Mesenchymal stem cell (in vitro differentiated cells and primary cell): ENCODE data around the gene C10orf71.

Source experiments
- DNase-seq: peaks from one replicate; pipeline ENCODE4 v3.0.0-alpha.2; 2013
- H2AFZ ChIP-seq: one replicate; pipeline ENCODE4 v1.6.1; 2013; ENCODE audit warnings: low read depth, mild to moderate bottlenecking, control low read depth, inconsistent platforms, low read length, moderate library complexity
- H2AK5ac ChIP-seq: 2 replicates; pipeline ENCODE4 v1.6.1; 2013; ENCODE audit warnings: low read length, moderate library complexity, mild to moderate bottlenecking, inconsistent platforms; ENCODE audit not compliant: severe bottlenecking
- H2BK120ac ChIP-seq: one replicate; pipeline ENCODE4 v1.6.1; 2013; ENCODE audit warnings: low read depth, mild to moderate bottlenecking, inconsistent platforms, low read length, moderate library complexity
- H2BK12ac ChIP-seq, 2 experiments: one replicate each; pipeline ENCODE4 v1.6.1; 2013; ENCODE audit warnings: inconsistent platforms in 2 of 2, low read length in 2 of 2, mild to moderate bottlenecking in 2 of 2, moderate library complexity in 2 of 2, control low read depth in 1 of 2
- H2BK15ac ChIP-seq: one replicate; pipeline ENCODE4 v1.6.1; 2013; ENCODE audit warnings: mild to moderate bottlenecking, low read depth, inconsistent platforms; ENCODE audit not compliant: poor library complexity, severe bottlenecking
- H2BK5ac ChIP-seq: 2 replicates; pipeline ENCODE4 v1.6.1; 2013; ENCODE audit warnings: low read depth, mild to moderate bottlenecking, low read length, control low read depth, inconsistent platforms; ENCODE audit not compliant: poor library complexity, severe bottlenecking
- H3K14ac ChIP-seq, 2 experiments: one replicate each; pipeline ENCODE4 v1.6.1; 2013; ENCODE audit warnings: inconsistent platforms in 2 of 2, low read length in 2 of 2, control low read depth in 1 of 2, mild to moderate bottlenecking in 1 of 2, moderate library complexity in 1 of 2
- H3K18ac ChIP-seq, 2 experiments: one replicate each; pipeline ENCODE4 v1.6.1; 2013; ENCODE audit warnings: inconsistent platforms in 2 of 2, low read length in 2 of 2, control low read depth in 1 of 2, low read depth in 1 of 2, mild to moderate bottlenecking in 1 of 2
- H3K23ac ChIP-seq, 2 experiments: one replicate each; pipeline ENCODE4 v1.6.1; 2013; ENCODE audit warnings: inconsistent platforms in 2 of 2, low read length in 2 of 2, mild to moderate bottlenecking in 2 of 2, moderate library complexity in 2 of 2, control low read depth in 1 of 2
- H3K27ac ChIP-seq: 2 replicates; pipeline ENCODE4 v1.5.1; 2013; ENCODE audit warnings: mild to moderate bottlenecking, moderate library complexity, low read length, control low read depth, inconsistent platforms; ENCODE audit not compliant: poor library complexity, severe bottlenecking
- H3K27me3 ChIP-seq, 2 experiments: 2 replicates each; pipeline versions ENCODE4 v1.6.1 to v1.7.0; 2013; ENCODE audit warnings: low read length in 2 of 2, mild to moderate bottlenecking in 2 of 2, moderate library complexity in 2 of 2, control low read depth in 1 of 2, inconsistent platforms in 1 of 2; ENCODE audit not compliant: control insufficient read depth in 1 of 2, insufficient read depth in 1 of 2
- H3K36me3 ChIP-seq, 2 experiments: 2 replicates each; pipeline versions ENCODE4 v1.6.1 to v1.7.0; 2013; ENCODE audit warnings: low read length in 2 of 2, control low read depth in 1 of 2, inconsistent platforms in 1 of 2, low read depth in 1 of 2, mild to moderate bottlenecking in 1 of 2; ENCODE audit not compliant: insufficient read depth in 2 of 2, control insufficient read depth in 1 of 2
- H3K4ac ChIP-seq, 2 experiments: one replicate each; pipeline ENCODE4 v1.6.1; 2013; ENCODE audit warnings: inconsistent platforms in 2 of 2, low read length in 2 of 2, mild to moderate bottlenecking in 2 of 2, moderate library complexity in 2 of 2, control low read depth in 1 of 2, low read depth in 1 of 2
- H3K4me1 ChIP-seq: 2 replicates; pipeline ENCODE4 v1.6.1; 2013; ENCODE audit warnings: low read depth, low read length, control low read depth; ENCODE audit not compliant: control insufficient read depth, insufficient read depth
- H3K4me2 ChIP-seq: 2 replicates; pipeline ENCODE4 v1.6.1; 2013; ENCODE audit warnings: low read length, mild to moderate bottlenecking, inconsistent platforms; ENCODE audit not compliant: poor library complexity, severe bottlenecking
- H3K4me3 ChIP-seq, 2 experiments: 2 replicates each; pipeline versions ENCODE4 v1.5.1 to v1.7.0; 2013; ENCODE audit warnings: low read length in 2 of 2, mild to moderate bottlenecking in 2 of 2, control low read depth in 1 of 2, low read depth in 1 of 2; ENCODE audit not compliant: insufficient read depth in 1 of 2
- H3K79me1 ChIP-seq: replicated peaks from 2 replicates; pipeline ENCODE4 v1.6.1; 2013; ENCODE audit warnings: mild to moderate bottlenecking, control low read depth, low read length, inconsistent platforms; ENCODE audit not compliant: poor library complexity, severe bottlenecking
- H3K9ac ChIP-seq: 2 replicates; pipeline ENCODE4 v1.7.0; 2013; ENCODE audit warnings: mild to moderate bottlenecking, low read length, moderate library complexity
- H3K9me3 ChIP-seq: 2 replicates; pipeline ENCODE4 v1.7.0; 2013; ENCODE audit warnings: mild to moderate bottlenecking, low read length; ENCODE audit not compliant: control insufficient read depth
- H4K8ac ChIP-seq: one replicate; pipeline ENCODE4 v1.6.1; 2013; ENCODE audit warnings: inconsistent platforms, mild to moderate bottlenecking, low read length, moderate library complexity
- H4K91ac ChIP-seq: one replicate; pipeline ENCODE4 v1.6.1; 2013; ENCODE audit warnings: mild to moderate bottlenecking, low read length, inconsistent platforms
- WGBS: methylation state at CpG from one replicate; pipeline ENCODE4 v1.1.7; 2013; ENCODE audit warnings: mixed read lengths; 5-methylcytosine and 5-hydroxymethylcytosine counted together

The C10orf71 gene

DNA sequence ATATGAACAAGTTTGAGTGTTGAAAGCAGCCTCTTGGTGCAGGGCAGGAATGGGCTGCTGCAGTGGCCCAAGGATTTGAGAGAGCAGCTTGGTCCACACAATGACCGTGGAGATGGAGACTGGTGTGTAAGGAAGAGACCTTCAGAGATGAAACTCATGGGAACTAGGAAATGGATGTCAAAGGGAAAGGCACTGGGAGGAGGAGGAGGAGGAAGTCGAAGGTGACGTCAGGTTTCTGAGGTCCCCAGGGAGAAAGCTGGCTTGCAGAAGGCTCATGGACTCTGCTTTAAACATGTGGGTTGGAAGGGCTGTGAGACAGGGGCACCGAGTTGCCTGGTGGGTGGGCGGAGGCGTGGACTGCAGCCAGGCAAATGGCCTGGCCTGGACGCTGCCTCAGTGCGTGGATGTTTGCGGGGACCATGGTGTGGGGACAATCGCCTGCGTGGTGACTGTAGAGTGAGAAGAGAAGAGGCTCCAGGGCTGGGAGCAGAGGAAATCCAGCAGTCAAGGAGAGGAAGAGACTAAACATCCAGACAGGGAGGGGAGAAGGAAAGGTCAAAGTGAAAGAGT is 14.6 kb downstream of the C10orf71 start:
- Histone ChIP-seq H3K4me3 (no peak overlapping the region), H3K27ac (no peak overlapping the region), H2BK15ac (no peak overlapping the region), H2BK120ac (no peak overlapping the region), H3K9ac (no peak overlapping the region), H3K14ac (no peak overlapping the region), H4K8ac (no peak overlapping the region), H3K4ac (no peak overlapping the region), H3K27me3 (peaks cover 0 to 54% of the 10 kb centered on the region in 2 experiments), H3K18ac (no peak overlapping the region), H3K4me2 (no peak overlapping the region), H3K79me1 (no peaks in the 10 kb centered on the region), H4K91ac (no peak overlapping the region), H2BK12ac (no peak overlapping the region), H3K36me3 (no peaks in the 10 kb centered on the region), H2AFZ (no peak overlapping the region), H2BK5ac (no peak overlapping the region), H3K4me1 (no peaks in the 10 kb centered on the region), H3K23ac (no peak overlapping the region), H3K9me3 (no peaks in the 10 kb centered on the region), H2AK5ac (no peak overlapping the region)
- WGBS: 81% methylated on average over 11 of the region's 11 CpGs
- no peak for DNase-seq

DNA sequence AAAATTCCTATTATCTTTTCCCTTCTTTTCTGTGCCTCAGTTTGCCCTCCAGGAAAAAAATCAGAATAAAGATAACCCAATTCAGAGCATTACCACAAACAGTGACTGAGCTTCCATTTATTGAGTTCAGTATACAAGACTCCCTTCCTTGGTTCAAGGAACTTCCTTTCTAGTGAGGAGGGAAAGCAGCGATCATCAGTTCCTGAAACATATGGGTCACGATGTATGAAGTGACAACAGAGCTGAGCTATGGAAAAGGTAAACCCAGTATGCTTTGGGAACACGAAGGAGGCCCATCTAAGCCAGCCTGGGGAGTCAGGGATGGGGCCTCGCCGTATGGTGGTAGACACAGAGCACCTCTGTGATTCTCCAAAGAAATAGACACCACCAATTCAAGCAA is 15.8 kb downstream of the C10orf71 start:
- H3K18ac ChIP-seq: no peak overlapping the region
- no peak overlapping the region for H2BK15ac ChIP-seq
- H3K27ac ChIP-seq: no peak overlapping the region
- no peak overlapping the region for H2BK5ac ChIP-seq
- no peaks in the 10 kb centered on the region for H3K4me1 ChIP-seq
- DNase-seq: no peak
- H3K14ac ChIP-seq: no peak overlapping the region
- no peaks in the 10 kb centered on the region for H3K9me3 ChIP-seq
- no peak overlapping the region for H4K91ac ChIP-seq
- peaks cover 0 to 56% of the 10 kb centered on the region in 2 experiments for H3K27me3 ChIP-seq
- H2BK120ac ChIP-seq: no peak overlapping the region
- H3K4ac ChIP-seq: no peak overlapping the region
- no peak overlapping the region for H3K4me3 ChIP-seq
- H2AK5ac ChIP-seq: no peak overlapping the region
- H3K4me2 ChIP-seq: no peak overlapping the region
- H3K9ac ChIP-seq: no peak overlapping the region
- H3K36me3 ChIP-seq: no peaks in the 10 kb centered on the region
- H3K79me1 ChIP-seq: no peaks in the 10 kb centered on the region
- whole genome bisulfite sequencing: 88% methylated on average over 3 of the region's 5 CpGs
- H2AFZ ChIP-seq: no peak overlapping the region
- H4K8ac ChIP-seq: no peak overlapping the region
- H2BK12ac ChIP-seq: no peak overlapping the region
- no peak overlapping the region for H3K23ac ChIP-seq

DNA sequence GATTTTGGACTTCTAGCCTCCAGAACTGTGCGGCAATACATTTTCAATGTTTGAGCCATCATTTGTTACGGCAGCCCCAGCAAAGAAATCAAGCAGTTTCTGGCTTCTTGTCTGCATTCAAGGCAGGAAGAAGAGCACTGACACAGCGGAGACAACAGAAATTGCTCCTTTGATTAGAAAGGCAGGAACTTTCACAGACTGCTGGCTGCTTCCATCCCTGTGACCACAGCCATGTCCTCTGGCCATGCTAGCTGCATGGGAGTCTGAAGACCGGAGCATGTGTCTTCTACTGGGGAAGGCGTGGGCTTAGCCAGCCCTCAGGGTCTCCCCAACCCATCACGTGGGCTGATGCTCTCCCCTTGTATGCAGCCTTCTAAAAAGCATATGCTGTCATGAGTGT is 19.1 kb downstream of the C10orf71 start:
- H3K4me2 ChIP-seq: no peak overlapping the region
- H3K27ac ChIP-seq: no peak overlapping the region
- no peak overlapping the region for H3K18ac ChIP-seq
- no peak overlapping the region for H4K8ac ChIP-seq
- H3K27me3 ChIP-seq: peaks cover 0 to 61% of the 10 kb centered on the region in 2 experiments
- H2BK120ac ChIP-seq: no peak overlapping the region
- H3K14ac ChIP-seq: no peak overlapping the region
- H3K4me3 ChIP-seq: no peak overlapping the region
- no peak overlapping the region for H3K23ac ChIP-seq
- no peaks in the 10 kb centered on the region for H3K36me3 ChIP-seq
- H2BK15ac ChIP-seq: no peak overlapping the region
- no peaks in the 10 kb centered on the region for H3K79me1 ChIP-seq
- no peak overlapping the region for H2AK5ac ChIP-seq
- H3K9me3 ChIP-seq: no peaks in the 10 kb centered on the region
- no peaks in the 10 kb centered on the region for H3K4me1 ChIP-seq
- H2BK5ac ChIP-seq: no peak overlapping the region
- H2BK12ac ChIP-seq: no peak overlapping the region
- no peak overlapping the region for H3K4ac ChIP-seq
- no peak for DNase-seq
- no peak overlapping the region for H4K91ac ChIP-seq
- no peak overlapping the region for H3K9ac ChIP-seq
- H2AFZ ChIP-seq: no peak overlapping the region
- 79% methylated on average over 6 of the region's 6 CpGs for WGBS

DNA sequence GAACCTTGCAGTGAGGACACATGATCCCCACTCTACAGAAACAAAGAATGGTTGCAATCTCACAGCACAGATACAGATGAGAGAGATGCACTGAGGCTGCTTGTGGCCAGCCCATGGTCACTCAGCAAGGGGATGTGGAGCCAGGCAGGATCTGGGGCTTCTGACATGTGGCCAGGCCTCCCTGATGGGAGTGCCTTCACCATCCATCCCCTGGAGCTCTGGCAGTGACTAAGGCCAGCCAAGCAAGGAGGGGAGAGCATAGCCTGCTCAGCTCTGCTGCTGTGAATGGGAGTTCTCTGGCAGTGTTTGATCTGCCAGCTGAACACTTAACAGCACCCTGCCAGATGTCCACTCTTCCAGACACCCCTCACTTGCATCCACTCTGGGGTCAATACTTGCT is 19.8 kb downstream of the C10orf71 start:
- no peak for DNase-seq
- no peak overlapping the region for H2AK5ac ChIP-seq
- H3K79me1 ChIP-seq: no peaks in the 10 kb centered on the region
- no peaks in the 10 kb centered on the region for H3K4me1 ChIP-seq
- no peak overlapping the region for H2BK120ac ChIP-seq
- no peak overlapping the region for H4K91ac ChIP-seq
- no peak overlapping the region for H3K14ac ChIP-seq
- peaks cover 0 to 62% of the 10 kb centered on the region in 2 experiments for H3K27me3 ChIP-seq
- no peak overlapping the region for H3K27ac ChIP-seq
- H3K4me2 ChIP-seq: no peak overlapping the region
- H2BK15ac ChIP-seq: no peak overlapping the region
- no peaks in the 10 kb centered on the region for H3K36me3 ChIP-seq
- H3K23ac ChIP-seq: no peak overlapping the region
- H3K9ac ChIP-seq: no peak overlapping the region
- no peak overlapping the region for H2AFZ ChIP-seq
- H3K9me3 ChIP-seq: no peaks in the 10 kb centered on the region
- H3K18ac ChIP-seq: no peak overlapping the region
- no peak overlapping the region for H3K4me3 ChIP-seq
- no peak overlapping the region for H3K4ac ChIP-seq
- H2BK12ac ChIP-seq: no peak overlapping the region
- H2BK5ac ChIP-seq: no peak overlapping the region
- H4K8ac ChIP-seq: no peak overlapping the region
